Activated CD8-positive, alpha-beta T cell treated with anti-CD3 and anti-CD28 coated beads, Interleukin-2, amount 10 ng/mL, durations not matched to agents 7 days and 5 days (primary cell): ENCODE data around the gene STAB2. TPM values are rescaled to one million over a fixed set of nuclear protein-coding genes. Genes with fewer than 3 reads are reported as not detected.

Source experiments
- ATAC-seq: fragments of 150-1000 bp; cut with Tn5 transposase; one replicate; pipeline ENCODE4 v1.10.0; 2021; ENCODE audit warnings: moderate library complexity
- CTCF ChIA-PET: fragments of 350-600 bp; sonication (Branson Sonifier 250); formaldehyde crosslinking; loops from one replicate; lab custom pipeline; 2021; ENCODE audit warnings: antibody characterized with exemption; lab: Charles Lee
- POLR2A ChIA-PET: fragments of 350-600 bp; sonication (Branson Sonifier 250); formaldehyde crosslinking; loops from one replicate; lab custom pipeline; 2021; ENCODE audit warnings: antibody characterized with exemption; lab: Charles Lee
- DNase-seq: peaks from one replicate; pipeline ENCODE4 v3.0.0-alpha.2; 2020
- H3K27ac Mint-ChIP-seq: one replicate; pipeline ENCODE4 v1.8.0; 2021; ENCODE audit warnings: mild to moderate bottlenecking, mixed read lengths
- H3K27me3 Mint-ChIP-seq: one replicate; pipeline ENCODE4 v1.8.0; 2021; ENCODE audit warnings: low read depth, mixed read lengths
- H3K36me3 Mint-ChIP-seq: one replicate; pipeline ENCODE4 v1.8.0; 2021; ENCODE audit warnings: low read depth, mixed read lengths
- H3K4me1 Mint-ChIP-seq: one replicate; pipeline ENCODE4 v1.8.0; 2021; ENCODE audit warnings: low read depth, mixed read lengths
- H3K4me3 Mint-ChIP-seq: one replicate; pipeline ENCODE4 v1.8.0; 2021; ENCODE audit warnings: mild to moderate bottlenecking, mixed read lengths
- H3K9me3 Mint-ChIP-seq: one replicate; pipeline ENCODE4 v1.8.0; 2022; ENCODE audit warnings: mixed read lengths; ENCODE audit not compliant: insufficient read depth
- total RNA-seq, 2 experiments: library from RNA; stranded (reverse); gene quantifications; one replicate each; pipeline ENCODE4 v1.2.3, GENCODE V29; 2021

STAB2 gene
- total RNA-seq, 2 experiments from 2014 or later, result not detected

GRCh38 chr12:103677905-103678304, 90.8 kb downstream of the STAB2 start:
- Mint-ChIP-seq H3K36me3 (no peaks in the 10 kb centered on the region), H3K4me3 (no peak overlapping the region), H3K9me3 (no peaks in the 10 kb centered on the region), H3K4me1 (no peaks in the 10 kb centered on the region), H3K27ac (no peak overlapping the region), H3K27me3 (peaks cover 4% of the 10 kb centered on the region)
- ChIA-PET POLR2A (interaction anchor here (0.7 kb wide), 1 partner anchor 185 kb away, joined by 3 read pairs; no protein-coding TSS in a partner anchor), CTCF (no interaction called here)
- DNase-seq (no peak), ATAC-seq (no peak)

- no peak overlapping the region for H3K27ac Mint-ChIP-seq
- no peaks in the 10 kb centered on the region for H3K36me3 Mint-ChIP-seq
- no peak overlapping the region for H3K4me3 Mint-ChIP-seq
- DNase-seq (no peak), ATAC-seq (no peak)
- CTCF ChIA-PET, result no interaction called here
- peaks cover 7% of the 10 kb centered on the region for H3K27me3 Mint-ChIP-seq
- POLR2A ChIA-PET, result interaction anchor here (0.7 kb wide), 1 partner anchor 21 kb away, joined by 3 read pairs; no protein-coding TSS in a partner anchor
- no peaks in the 10 kb centered on the region for H3K9me3 Mint-ChIP-seq
- H3K4me1 Mint-ChIP-seq, result no peaks in the 10 kb centered on the region
Measured at GRCh38 chr12:103679421-103680170, 92.5 kb downstream of the STAB2 start.

GRCh38 chr12:103680591-103681141, 93.6 kb downstream of the STAB2 start:
- no peaks in the 10 kb centered on the region for H3K36me3 Mint-ChIP-seq
- H3K9me3 Mint-ChIP-seq, result no peaks in the 10 kb centered on the region
- no peak for DNase-seq
- H3K4me1 Mint-ChIP-seq, result no peaks in the 10 kb centered on the region
- ChIA-PET CTCF (interaction anchor here (1.4 kb wide), 1 partner anchor 9 kb away, joined by 4 read pairs; no protein-coding TSS in a partner anchor), POLR2A (interaction anchor here (0.7 kb wide), 1 partner anchor 20 kb away, joined by 3 read pairs; no protein-coding TSS in a partner anchor)
- H3K27me3 Mint-ChIP-seq, result peaks cover 7% of the 10 kb centered on the region
- no peak overlapping the region for H3K4me3 Mint-ChIP-seq
- H3K27ac Mint-ChIP-seq, result no peak overlapping the region
- ATAC-seq, result no peak

GRCh38 chr12:103686026-103686425, 99.0 kb downstream of the STAB2 start:
- POLR2A ChIA-PET, result no interaction called here

GRCh38 chr12:103687253-103687652, 100.2 kb downstream of the STAB2 start:
- ATAC-seq (no peak), DNase-seq (no peak)
- Mint-ChIP-seq H3K4me1 (no peaks in the 10 kb centered on the region), H3K4me3 (no peak overlapping the region), H3K9me3 (no peaks in the 10 kb centered on the region), H3K27ac (no peak overlapping the region), H3K36me3 (no peaks in the 10 kb centered on the region), H3K27me3 (peaks cover 5% of the 10 kb centered on the region)
- CTCF ChIA-PET, result no interaction called here
- POLR2A ChIA-PET, result no interaction called here

More at GRCh38 chr12:103686026-103686425, 99.0 kb downstream of the STAB2 start:
- no peak overlapping the region for H3K27ac Mint-ChIP-seq
- no peaks in the 10 kb centered on the region for H3K9me3 Mint-ChIP-seq
- H3K27me3 Mint-ChIP-seq, result peaks cover 5% of the 10 kb centered on the region
- CTCF ChIA-PET, result no interaction called here
- no peaks in the 10 kb centered on the region for H3K4me1 Mint-ChIP-seq
- no peaks in the 10 kb centered on the region for H3K36me3 Mint-ChIP-seq
- no peak for ATAC-seq
- H3K4me3 Mint-ChIP-seq, result no peak overlapping the region
- DNase-seq, result no peak

- Mint-ChIP-seq H3K27ac (no peak overlapping the region), H3K27me3 (peaks cover 5% of the 10 kb centered on the region), H3K9me3 (no peaks in the 10 kb centered on the region), H3K4me1 (no peaks in the 10 kb centered on the region), H3K36me3 (no peaks in the 10 kb centered on the region), H3K4me3 (no peak overlapping the region)
- DNase-seq, result no peak
- ChIA-PET CTCF (no interaction called here), POLR2A (no interaction called here)
- no peak for ATAC-seq
Measured at GRCh38 chr12:103688376-103689063, 101.4 kb downstream of the STAB2 start.

GRCh38 chr12:103690426-103690825, 103.4 kb downstream of the STAB2 start:
- Mint-ChIP-seq H3K9me3 (no peaks in the 10 kb centered on the region), H3K4me3 (no peak overlapping the region), H3K27ac (no peak overlapping the region), H3K27me3 (peaks cover 2% of the 10 kb centered on the region), H3K4me1 (no peaks in the 10 kb centered on the region), H3K36me3 (no peaks in the 10 kb centered on the region)
- no peak for ATAC-seq
- no peak for DNase-seq
- POLR2A ChIA-PET, result no interaction called here
- CTCF ChIA-PET, result interaction anchor here (1.4 kb wide), 1 partner anchor 9 kb away, joined by 4 read pairs; no protein-coding TSS in a partner anchor

- no peak for DNase-seq
- Mint-ChIP-seq H3K4me1 (no peaks in the 10 kb centered on the region), H3K9me3 (no peaks in the 10 kb centered on the region), H3K36me3 (no peaks in the 10 kb centered on the region), H3K27me3 (peaks cover 2% of the 10 kb centered on the region), H3K27ac (no peak overlapping the region), H3K4me3 (no peak overlapping the region)
- no peak for ATAC-seq
- CTCF ChIA-PET, result no interaction called here
- POLR2A ChIA-PET, result no interaction called here
Measured at GRCh38 chr12:103691063-103691462, 104.0 kb downstream of the STAB2 start.

GRCh38 chr12:103696101-103696500, 109.0 kb downstream of the STAB2 start:
- H3K27me3 Mint-ChIP-seq, result peaks cover 6% of the 10 kb centered on the region
- DNase-seq (no peak), ATAC-seq (no peak)
- no peak overlapping the region for H3K4me3 Mint-ChIP-seq
- CTCF ChIA-PET, result no interaction called here
- POLR2A ChIA-PET, result no interaction called here
- H3K36me3 Mint-ChIP-seq, result no peaks in the 10 kb centered on the region
- H3K9me3 Mint-ChIP-seq, result no peaks in the 10 kb centered on the region
- H3K27ac Mint-ChIP-seq, result no peak overlapping the region
- no peaks in the 10 kb centered on the region for H3K4me1 Mint-ChIP-seq

GRCh38 chr12:103697971-103698751, 111.1 kb downstream of the STAB2 start:
- peaks cover 6% of the 10 kb centered on the region for H3K27me3 Mint-ChIP-seq
- H3K36me3 Mint-ChIP-seq, result no peaks in the 10 kb centered on the region
- DNase-seq (no peak), ATAC-seq (no peak)
- POLR2A ChIA-PET, result no interaction called here
- H3K4me1 Mint-ChIP-seq, result no peaks in the 10 kb centered on the region
- CTCF ChIA-PET, result no interaction called here
- no peak overlapping the region for H3K4me3 Mint-ChIP-seq
- H3K27ac Mint-ChIP-seq, result no peak overlapping the region
- no peaks in the 10 kb centered on the region for H3K9me3 Mint-ChIP-seq

- Mint-ChIP-seq H3K4me1 (no peaks in the 10 kb centered on the region), H3K9me3 (no peaks in the 10 kb centered on the region), H3K36me3 (no peaks in the 10 kb centered on the region), H3K27me3 (peaks cover 6% of the 10 kb centered on the region), H3K27ac (no peak overlapping the region), H3K4me3 (no peak overlapping the region)
- DNase-seq (no peak), ATAC-seq (no peak)
- POLR2A ChIA-PET, result no interaction called here
- CTCF ChIA-PET, result interaction anchor here (0.6 kb wide), 1 partner anchor 65 kb away, joined by 3 read pairs; no protein-coding TSS in a partner anchor
Measured at GRCh38 chr12:103698752-103699560, 111.9 kb downstream of the STAB2 start.
